ENCODE measurements around the gene FAM162B.

The FAM162B gene

DNA sequence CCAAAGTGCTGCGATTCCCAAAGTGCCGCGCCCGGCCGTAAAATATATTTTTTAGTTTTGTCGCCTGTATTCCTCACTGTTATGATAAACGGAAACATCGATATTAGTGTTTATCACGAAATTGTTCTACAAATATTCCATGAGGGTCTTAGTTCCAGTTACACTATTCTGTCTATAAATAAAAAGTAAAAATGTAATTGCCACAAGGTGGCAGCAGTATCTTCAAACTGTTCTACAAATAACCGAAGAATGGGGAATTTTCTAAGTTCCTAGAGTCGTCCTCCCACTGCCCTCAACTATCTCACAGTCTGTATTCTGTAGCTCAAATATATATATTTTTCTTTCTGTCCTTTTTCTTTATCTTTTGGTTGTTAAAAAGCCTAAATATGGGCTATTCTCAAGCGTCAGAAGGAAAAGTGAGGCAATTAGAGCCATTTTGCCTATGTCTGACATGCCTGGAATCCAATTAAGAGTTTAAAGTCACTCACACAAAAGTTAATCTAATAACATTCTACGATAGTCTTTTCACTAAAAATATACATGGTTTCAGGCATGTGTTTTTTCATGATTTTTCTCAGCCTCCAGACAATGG lies 14.2 kb upstream of the FAM162B start:
- H3K4me3 ChIP-seq (ENCODE audit: low read length): no peak overlapping the region
- TF ChIP-seq, protein P1, sequence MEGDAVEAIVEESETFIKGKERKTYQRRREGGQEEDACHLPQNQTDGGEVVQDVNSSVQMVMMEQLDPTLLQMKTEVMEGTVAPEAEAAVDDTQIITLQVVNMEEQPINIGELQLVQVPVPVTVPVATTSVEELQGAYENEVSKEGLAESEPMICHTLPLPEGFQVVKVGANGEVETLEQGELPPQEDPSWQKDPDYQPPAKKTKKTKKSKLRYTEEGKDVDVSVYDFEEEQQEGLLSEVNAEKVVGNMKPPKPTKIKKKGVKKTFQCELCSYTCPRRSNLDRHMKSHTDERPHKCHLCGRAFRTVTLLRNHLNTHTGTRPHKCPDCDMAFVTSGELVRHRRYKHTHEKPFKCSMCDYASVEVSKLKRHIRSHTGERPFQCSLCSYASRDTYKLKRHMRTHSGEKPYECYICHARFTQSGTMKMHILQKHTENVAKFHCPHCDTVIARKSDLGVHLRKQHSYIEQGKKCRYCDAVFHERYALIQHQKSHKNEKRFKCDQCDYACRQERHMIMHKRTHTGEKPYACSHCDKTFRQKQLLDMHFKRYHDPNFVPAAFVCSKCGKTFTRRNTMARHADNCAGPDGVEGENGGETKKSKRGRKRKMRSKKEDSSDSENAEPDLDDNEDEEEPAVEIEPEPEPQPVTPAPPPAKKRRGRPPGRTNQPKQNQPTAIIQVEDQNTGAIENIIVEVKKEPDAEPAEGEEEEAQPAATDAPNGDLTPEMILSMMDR (conservative IDR thresholded peaks at IDR 0.05; ENCODE audit: low read length): peak; percentile 57
- peak; percentile 36 for DNase-seq (ENCODE audit: low read depth)

- TF ChIP-seq, protein P1 (conservative IDR thresholded peaks at IDR 0.05; ENCODE audit: low read length): no peak
- no peak for DNase-seq (ENCODE audit: low read depth)
- H3K4me3 ChIP-seq (ENCODE audit: low read length): no peak overlapping the region
These were observed 8.4 kb upstream of the FAM162B start for GRCh38 chr6:116773886-116774285.

- no peak overlapping the region for H3K4me3 ChIP-seq (ENCODE audit: low read length)
- DNase-seq (ENCODE audit: low read depth): no peak
- TF ChIP-seq, protein P1 (conservative IDR thresholded peaks at IDR 0.05; ENCODE audit: low read length): no peak
These were observed 6.9 kb upstream of the FAM162B start for GRCh38 chr6:116772450-116772849.

- DNase-seq (ENCODE audit: low read depth): no peak
- H3K4me3 ChIP-seq (ENCODE audit: low read length): no peak overlapping the region
- TF ChIP-seq, protein P1 (conservative IDR thresholded peaks at IDR 0.05; ENCODE audit: low read length): no peak
These were observed 2.2 kb upstream of the FAM162B start for GRCh38 chr6:116767715-116768114.

DNA sequence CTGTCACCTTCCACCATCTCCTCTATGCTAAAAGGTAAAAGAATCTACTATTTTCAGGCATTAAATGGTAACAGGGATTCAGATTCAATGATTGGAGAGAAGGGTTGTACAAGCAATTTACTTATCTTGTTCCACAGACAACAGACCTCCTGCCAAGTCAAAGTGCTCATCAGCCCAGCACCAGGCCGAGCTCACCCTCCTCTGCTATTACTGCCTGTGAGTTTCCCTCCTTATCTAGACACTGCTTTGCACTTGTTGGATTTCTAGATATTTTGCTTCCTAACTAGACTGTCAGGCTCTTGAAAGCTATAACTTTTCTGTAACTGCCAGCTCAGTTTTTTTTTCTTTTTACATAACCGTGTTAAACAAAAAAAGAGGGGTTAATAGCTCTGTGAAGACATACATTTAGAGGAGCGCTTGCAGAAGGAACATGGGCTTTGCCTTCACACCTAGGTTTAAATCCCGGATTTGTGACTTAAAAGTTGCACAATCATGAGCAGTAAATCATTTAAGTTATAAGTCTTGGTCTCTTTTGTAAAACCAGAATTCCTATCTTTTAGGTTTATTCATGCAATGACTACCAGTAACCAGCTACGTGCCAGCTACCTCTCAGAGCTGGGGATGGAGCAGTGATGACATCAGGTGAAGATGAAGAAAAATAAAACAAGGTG lies 1.1 kb upstream of the FAM162B start:
- DNase-seq (ENCODE audit: low read depth): no peak
- H3K4me3 ChIP-seq (ENCODE audit: low read length): no peak overlapping the region
- TF ChIP-seq, protein P1 (conservative IDR thresholded peaks at IDR 0.05; ENCODE audit: low read length): no peak

DNA sequence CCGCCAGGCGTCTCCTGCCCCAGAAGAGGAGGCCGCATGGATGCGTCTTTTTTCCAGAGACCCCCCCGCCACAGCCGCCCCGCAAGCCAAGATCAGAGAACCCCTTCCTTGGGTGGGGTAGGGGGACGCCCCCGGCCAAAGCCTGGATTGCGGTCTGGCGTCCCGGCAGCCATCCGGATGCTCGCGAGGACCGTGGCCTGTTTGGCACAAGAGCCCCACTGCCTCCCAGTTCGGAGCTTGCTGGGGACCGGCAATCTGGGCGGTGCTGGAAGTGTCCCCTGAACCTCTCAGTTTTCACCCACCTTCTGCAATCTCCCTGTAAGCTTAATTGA lies 924 bp downstream of the FAM162B start:
- H3K4me3 ChIP-seq (ENCODE audit: low read length): peak overlapping the region; percentile 50
- TF ChIP-seq, protein P1 (conservative IDR thresholded peaks at IDR 0.05; ENCODE audit: low read length): no peak
- DNase-seq (ENCODE audit: low read depth): no peak

DNA sequence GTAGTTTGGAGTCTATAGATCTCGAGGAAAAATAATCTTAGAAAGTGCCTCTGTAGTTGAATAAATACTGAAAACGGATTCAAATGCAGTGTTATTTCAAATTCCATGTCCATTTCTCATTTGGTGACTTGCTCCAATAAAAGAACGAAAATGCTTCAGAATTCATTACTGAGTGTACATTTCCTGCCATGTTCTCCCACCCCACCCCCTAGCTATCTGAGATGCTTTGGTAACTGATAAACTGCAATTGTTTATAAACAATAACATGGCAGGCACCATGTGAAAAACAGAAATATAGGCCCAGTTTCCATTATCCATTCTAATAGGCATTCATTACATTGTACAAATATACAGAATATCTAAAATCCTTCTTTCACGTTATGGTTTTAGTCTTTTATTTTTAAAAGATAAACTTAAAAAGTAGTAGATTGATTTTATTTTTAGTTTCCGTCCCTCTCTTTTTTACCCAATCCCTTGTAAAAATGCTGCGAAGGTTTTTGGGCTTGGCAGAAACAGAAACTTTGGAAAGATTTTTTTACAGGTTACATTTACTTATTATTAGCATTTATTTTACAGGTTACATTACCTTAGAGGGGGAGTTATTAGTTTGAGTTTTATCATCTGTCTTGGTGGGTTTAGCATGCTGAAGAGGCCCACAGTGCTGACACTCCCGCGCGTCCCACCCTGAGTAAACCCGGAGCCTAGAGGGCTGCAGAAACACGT lies 1.5 kb downstream of the FAM162B start:
- no peak for DNase-seq (ENCODE audit: low read depth)
- TF ChIP-seq, protein P1 (conservative IDR thresholded peaks at IDR 0.05; ENCODE audit: low read length): no peak
- no peak overlapping the region for H3K4me3 ChIP-seq (ENCODE audit: low read length)

Data from AG10803 (cell line).